D721Med (cell line): Measurements from ENCODE around the gene MRPS15.

Experiments
- DNase-seq: peaks from one replicate; pipeline ENCODE4 v3.0.0; 2011; ENCODE audit warnings: low spot score; ENCODE audit not compliant: insufficient read length
- FAIRE-seq: peaks from 2 replicates; lab custom pipeline; 2011; peaks lifted over from hg19 to GRCh38; lab: Jason Lieb, UNC
- TF ChIP-seq, protein P1 (sequence below): IDR thresholded peaks from 2 replicates; pipeline ENCODE4 v1.5.1; 2012; ENCODE audit warnings: mild to moderate bottlenecking, control low read depth; ENCODE audit not compliant: insufficient read depth; ENCODE audit errors: missing control alignments

MRPS15 gene

DNA sequence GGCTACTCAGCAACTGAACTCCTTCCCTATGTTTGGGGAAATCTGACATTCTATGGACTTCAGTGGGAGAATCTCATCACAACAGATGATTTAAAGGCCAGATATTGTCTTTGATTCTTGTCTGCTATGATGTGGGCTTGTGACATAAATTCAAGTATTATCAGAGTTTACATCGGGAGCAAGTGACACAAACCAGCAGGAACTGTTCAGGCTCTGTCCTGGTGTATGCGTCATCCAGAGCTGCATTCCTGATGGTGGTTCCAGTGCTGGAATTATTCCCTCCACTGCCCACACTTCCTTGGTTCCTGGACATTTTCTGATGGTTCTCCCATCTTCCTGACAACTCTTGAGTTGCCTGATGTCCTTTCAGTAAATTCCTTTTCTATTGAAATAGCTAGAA is 55.7 kb downstream of the MRPS15 start:
- no peak for FAIRE-seq
- no peak for DNase-seq
- TF ChIP-seq, protein P1, sequence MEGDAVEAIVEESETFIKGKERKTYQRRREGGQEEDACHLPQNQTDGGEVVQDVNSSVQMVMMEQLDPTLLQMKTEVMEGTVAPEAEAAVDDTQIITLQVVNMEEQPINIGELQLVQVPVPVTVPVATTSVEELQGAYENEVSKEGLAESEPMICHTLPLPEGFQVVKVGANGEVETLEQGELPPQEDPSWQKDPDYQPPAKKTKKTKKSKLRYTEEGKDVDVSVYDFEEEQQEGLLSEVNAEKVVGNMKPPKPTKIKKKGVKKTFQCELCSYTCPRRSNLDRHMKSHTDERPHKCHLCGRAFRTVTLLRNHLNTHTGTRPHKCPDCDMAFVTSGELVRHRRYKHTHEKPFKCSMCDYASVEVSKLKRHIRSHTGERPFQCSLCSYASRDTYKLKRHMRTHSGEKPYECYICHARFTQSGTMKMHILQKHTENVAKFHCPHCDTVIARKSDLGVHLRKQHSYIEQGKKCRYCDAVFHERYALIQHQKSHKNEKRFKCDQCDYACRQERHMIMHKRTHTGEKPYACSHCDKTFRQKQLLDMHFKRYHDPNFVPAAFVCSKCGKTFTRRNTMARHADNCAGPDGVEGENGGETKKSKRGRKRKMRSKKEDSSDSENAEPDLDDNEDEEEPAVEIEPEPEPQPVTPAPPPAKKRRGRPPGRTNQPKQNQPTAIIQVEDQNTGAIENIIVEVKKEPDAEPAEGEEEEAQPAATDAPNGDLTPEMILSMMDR: no peak

DNA sequence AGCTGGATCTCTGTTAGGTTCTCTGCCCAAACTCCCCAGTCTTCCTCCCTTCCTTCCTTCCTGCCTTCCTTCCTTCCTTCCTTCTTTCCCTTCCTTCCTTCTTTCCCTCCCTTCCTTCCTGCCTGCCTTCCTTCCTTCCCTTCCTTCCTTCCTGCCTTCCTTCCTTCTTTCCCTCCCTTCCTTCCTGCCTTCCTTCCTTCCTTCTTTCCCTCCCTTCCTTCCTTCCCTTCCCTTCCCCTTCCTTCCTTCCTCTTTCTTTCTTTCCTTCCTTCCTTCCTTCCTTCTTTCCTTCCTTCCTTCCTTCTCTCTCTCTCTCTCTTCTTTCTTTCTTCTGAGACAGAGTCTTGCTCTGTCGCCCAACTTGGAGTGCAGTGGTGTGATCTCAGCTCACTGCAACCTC is 57.7 kb downstream of the MRPS15 start:
- DNase-seq (no peak), FAIRE-seq (no peak)
- TF ChIP-seq, protein P1: no peak
